Hepatocyte (in vitro differentiated cells): ENCODE measurements around the gene FBN1. TPM values are rescaled to one million over a fixed set of nuclear protein-coding genes. Genes with fewer than 3 reads are reported as not detected.

Experiments used
- DNase-seq: peaks from one replicate; pipeline ENCODE4 v3.0.0-alpha.2; 2016; ENCODE audit warnings: low spot score
- H2AFZ ChIP-seq: fragments of 200-600 bp; sonication (generic); 2 replicates; pipeline ENCODE4 v1.6.0; 2016; ENCODE audit warnings: antibody characterized with exemption, mild to moderate bottlenecking
- H3K27ac ChIP-seq: fragments of 200-600 bp; sonication (generic); 2 replicates; pipeline ENCODE4 v1.5.1; 2016; ENCODE audit warnings: mild to moderate bottlenecking
- H3K27me3 ChIP-seq: fragments of 200-600 bp; sonication (generic); 2 replicates; pipeline ENCODE4 v1.6.1; 2016
- H3K36me3 ChIP-seq: fragments of 200-600 bp; sonication (generic); replicated peaks from 2 replicates; pipeline ENCODE4 v1.5.1; 2016; ENCODE audit warnings: low read depth; ENCODE audit not compliant: insufficient read depth
- H3K4me1 ChIP-seq: fragments of 200-600 bp; sonication (generic); 2 replicates; pipeline ENCODE4 v1.5.1; 2016; ENCODE audit warnings: mild to moderate bottlenecking, moderate library complexity; ENCODE audit not compliant: insufficient read depth
- H3K4me2 ChIP-seq: fragments of 200-600 bp; sonication (generic); 2 replicates; pipeline ENCODE4 v1.6.0; 2016
- H3K4me3 ChIP-seq: fragments of 200-600 bp; sonication (generic); 2 replicates; pipeline ENCODE4 v1.5.1; 2016; ENCODE audit warnings: mild to moderate bottlenecking
- H3K79me2 ChIP-seq: fragments of 200-600 bp; sonication (generic); 2 replicates; pipeline ENCODE4 v1.6.0; 2017; ENCODE audit warnings: mild to moderate bottlenecking
- H3K9me2 ChIP-seq: fragments of 200-600 bp; sonication (generic); replicated peaks from 2 replicates; pipeline ENCODE4 v1.6.0; 2017; ENCODE audit warnings: mild to moderate bottlenecking; ENCODE audit not compliant: insufficient read depth
- H3K9me3 ChIP-seq: fragments of 200-600 bp; sonication (generic); 2 replicates; pipeline ENCODE4 v1.5.1; 2016; ENCODE audit warnings: low read depth, mild to moderate bottlenecking
- H4K20me1 ChIP-seq: fragments of 200-600 bp; sonication (generic); 2 replicates; pipeline ENCODE4 v1.6.0; 2016; ENCODE audit warnings: mild to moderate bottlenecking; ENCODE audit not compliant: insufficient read depth, poor library complexity, severe bottlenecking
- EZH2 ChIP-seq: fragments of 200-600 bp; sonication (generic); IDR thresholded peaks from 2 replicates; pipeline ENCODE4 v1.6.1; 2016; ENCODE audit warnings: antibody characterized with exemption, mild to moderate bottlenecking, borderline replicate concordance
- EZH2phosphoT487 ChIP-seq: fragments of 200-600 bp; sonication (generic); IDR thresholded peaks from one replicate; pipeline ENCODE4 v1.6.1; 2018; ENCODE audit warnings: antibody characterized with exemption, mild to moderate bottlenecking, low read depth, moderate library complexity; ENCODE audit not compliant: unreplicated experiment, severe bottlenecking
- WGBS: methylation state at CpG from one replicate; pipeline ENCODE4 v1.1.6; 2016; ENCODE audit warnings: low lambda C conversion rate; ENCODE audit errors: missing lambda C conversion rate; 5-methylcytosine and 5-hydroxymethylcytosine counted together
- polyA plus RNA-seq: library from polyadenylated mRNA; unstranded; fragments of >200 nt; fragmentation: Nextera tagmentation; extraction: Ambion mirVana; gene quantifications from 2 replicates; pipeline ENCODE4 v1.2.1, GENCODE V29; 2016
- total RNA-seq: library from RNA; depleted of rRNA; stranded (reverse); fragments of >200 nt; gene quantifications from 2 replicates; pipeline ENCODE4 v1.2.3, GENCODE V29; 2014
- TF ChIP-seq, protein P1 (sequence below): fragments of 200-600 bp; sonication (generic); IDR thresholded peaks from 2 replicates; pipeline ENCODE4 v1.5.1; 2016; ENCODE audit warnings: antibody characterized with exemption, mild to moderate bottlenecking; ENCODE audit not compliant: poor library complexity

Gene FBN1
- total and polyA plus RNA-seq, 2 experiments from 2014 or later = 76.6 to 199 TPM

DNA sequence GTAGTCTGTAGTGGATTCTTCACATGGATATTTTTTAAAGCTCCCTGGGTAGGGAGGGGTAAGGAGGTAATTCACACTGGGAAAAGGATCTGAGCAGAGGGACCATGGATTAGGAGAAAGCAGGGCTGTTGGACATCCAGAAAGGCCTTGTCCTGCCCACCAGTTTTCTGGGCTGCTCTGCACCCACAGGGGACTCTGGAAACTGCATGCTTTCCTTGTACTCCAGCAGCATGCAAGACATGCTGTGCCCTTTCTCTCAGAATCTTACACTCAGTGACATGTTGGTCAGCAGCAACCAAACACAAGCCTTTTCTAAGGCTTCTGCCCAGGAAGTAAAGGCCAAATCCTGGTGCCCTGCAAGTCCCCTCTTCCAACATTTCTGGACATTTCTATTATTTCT lies 2.5 kb upstream of the FBN1 start:
- peaks cover 25% of the 10 kb centered on the region for H3K27me3 ChIP-seq
- H3K27ac ChIP-seq = no peak overlapping the region
- peaks cover 14% of the 10 kb centered on the region for H3K79me2 ChIP-seq
- H3K36me3 ChIP-seq = no peaks in the 10 kb centered on the region
- no peaks in the 10 kb centered on the region for H3K9me2 ChIP-seq
- no peak for DNase-seq
- no peak overlapping the region for H3K4me3 ChIP-seq
- no peaks in the 10 kb centered on the region for H3K4me1 ChIP-seq
- no peaks in the 10 kb centered on the region for H3K9me3 ChIP-seq
- no peaks in the 10 kb centered on the region for H4K20me1 ChIP-seq
- H2AFZ ChIP-seq = no peak overlapping the region
- TF ChIP-seq EZH2 (no peak), EZH2phosphoT487 (no peak)
- TF ChIP-seq, protein P1, sequence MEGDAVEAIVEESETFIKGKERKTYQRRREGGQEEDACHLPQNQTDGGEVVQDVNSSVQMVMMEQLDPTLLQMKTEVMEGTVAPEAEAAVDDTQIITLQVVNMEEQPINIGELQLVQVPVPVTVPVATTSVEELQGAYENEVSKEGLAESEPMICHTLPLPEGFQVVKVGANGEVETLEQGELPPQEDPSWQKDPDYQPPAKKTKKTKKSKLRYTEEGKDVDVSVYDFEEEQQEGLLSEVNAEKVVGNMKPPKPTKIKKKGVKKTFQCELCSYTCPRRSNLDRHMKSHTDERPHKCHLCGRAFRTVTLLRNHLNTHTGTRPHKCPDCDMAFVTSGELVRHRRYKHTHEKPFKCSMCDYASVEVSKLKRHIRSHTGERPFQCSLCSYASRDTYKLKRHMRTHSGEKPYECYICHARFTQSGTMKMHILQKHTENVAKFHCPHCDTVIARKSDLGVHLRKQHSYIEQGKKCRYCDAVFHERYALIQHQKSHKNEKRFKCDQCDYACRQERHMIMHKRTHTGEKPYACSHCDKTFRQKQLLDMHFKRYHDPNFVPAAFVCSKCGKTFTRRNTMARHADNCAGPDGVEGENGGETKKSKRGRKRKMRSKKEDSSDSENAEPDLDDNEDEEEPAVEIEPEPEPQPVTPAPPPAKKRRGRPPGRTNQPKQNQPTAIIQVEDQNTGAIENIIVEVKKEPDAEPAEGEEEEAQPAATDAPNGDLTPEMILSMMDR = peak; percentile 5
- no peak overlapping the region for H3K4me2 ChIP-seq

DNA sequence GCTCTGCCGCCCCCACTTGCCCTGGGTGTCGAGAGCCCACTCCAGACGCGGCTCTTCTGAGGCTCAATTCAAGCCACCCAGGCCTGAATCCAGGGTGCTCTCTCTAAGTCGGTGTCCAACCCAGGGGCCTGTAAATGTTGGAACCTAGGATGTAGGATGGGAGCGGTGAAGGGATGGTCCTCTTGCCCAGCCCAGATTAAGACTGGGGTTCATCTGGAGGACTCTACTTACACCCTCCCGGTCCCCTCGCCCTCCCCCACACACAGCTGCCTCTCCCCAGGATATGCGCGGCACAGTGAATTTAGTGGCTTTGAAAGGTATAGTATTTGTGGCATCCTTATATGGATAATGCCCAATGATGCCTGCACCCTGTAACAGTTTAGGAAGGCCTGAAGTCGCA lies 822 bp upstream of the FBN1 start:
- peaks cover 4% of the 10 kb centered on the region for H4K20me1 ChIP-seq
- peaks cover 25% of the 10 kb centered on the region for H3K27me3 ChIP-seq
- H3K79me2 ChIP-seq = peaks cover 30% of the 10 kb centered on the region
- H2AFZ ChIP-seq = peak overlapping the region; percentile 72
- no peaks in the 10 kb centered on the region for H3K36me3 ChIP-seq
- no peaks in the 10 kb centered on the region for H3K4me1 ChIP-seq
- no peak for TF ChIP-seq EZH2phosphoT487
- no peak for TF ChIP-seq EZH2
- TF ChIP-seq, protein P1 = no peak
- H3K9me2 ChIP-seq = no peaks in the 10 kb centered on the region
- DNase-seq = no peak
- no peaks in the 10 kb centered on the region for H3K9me3 ChIP-seq
- H3K4me3 ChIP-seq = peak overlapping the region; percentile 44
- peak overlapping the region; percentile 86 for H3K27ac ChIP-seq
- WGBS = 45% methylated on average over 11 of the region's 11 CpGs
- peak overlapping the region; percentile 87 for H3K4me2 ChIP-seq

DNA sequence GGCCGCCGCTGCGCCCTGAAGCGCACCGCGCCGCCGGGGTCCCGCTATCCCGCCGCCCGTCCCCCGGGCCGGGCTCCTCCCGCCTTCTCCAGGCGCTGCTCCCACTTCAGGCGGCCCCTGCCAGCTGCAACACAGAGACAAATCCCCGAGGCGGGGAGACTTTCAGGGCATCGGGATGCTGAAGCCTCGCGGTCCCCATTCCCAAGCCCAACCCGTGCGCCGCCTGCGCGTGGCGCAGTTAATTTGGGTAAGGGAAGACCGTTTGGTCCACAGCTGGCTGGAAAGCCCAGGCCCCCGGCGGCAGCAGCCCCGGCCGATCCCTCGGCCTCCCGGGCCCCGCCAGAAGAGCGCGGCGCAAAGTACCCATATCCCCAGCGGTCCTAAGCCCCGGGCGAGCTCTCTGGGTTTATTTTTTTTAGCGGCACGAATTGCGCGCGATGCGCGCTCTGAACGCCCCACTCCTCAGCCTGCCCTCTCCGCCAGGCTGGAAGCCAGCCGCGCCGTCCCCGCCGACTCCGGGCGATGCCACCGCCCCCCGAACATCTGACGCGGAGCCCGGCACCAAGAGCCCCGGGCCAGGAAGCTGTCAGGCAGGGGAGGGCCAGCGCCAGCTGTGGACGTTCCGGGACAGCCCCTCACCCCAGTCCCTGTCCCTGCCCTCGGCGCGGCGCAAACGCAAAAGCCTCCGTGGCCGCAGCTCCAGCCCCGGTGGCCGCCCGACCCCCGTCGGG lies 517 bp downstream of the FBN1 start:
- Histone ChIP-seq H3K4me1 (no peaks in the 10 kb centered on the region), H2AFZ (peak overlapping the region; percentile 51), H3K27me3 (peaks cover 25% of the 10 kb centered on the region), H3K79me2 (peaks cover 44% of the 10 kb centered on the region), H3K4me2 (peak overlapping the region; percentile 87), H3K4me3 (peak overlapping the region; percentile 82), H4K20me1 (peaks cover 4% of the 10 kb centered on the region), H3K27ac (peak overlapping the region; percentile 86), H3K9me2 (no peaks in the 10 kb centered on the region), H3K9me3 (no peaks in the 10 kb centered on the region), H3K36me3 (no peaks in the 10 kb centered on the region)
- peak; percentile 53 for DNase-seq
- 1% methylated on average over 61 of the region's 79 CpGs for WGBS
- TF ChIP-seq EZH2 (no peak), EZH2phosphoT487 (no peak)
- TF ChIP-seq, protein P1 = no peak
